NK-92 treated with Interleukin-12 subunit alpha and Interleukin-12 subunit beta, amount 100 ng/mL, for 24 hours (cell line): Measurements from ENCODE around the gene CYP17A1.
"Not testable (repeated sequence)": the region's sequence is repeated elsewhere in the genome, so short reads cannot be mapped to it uniquely, and the experiment has no call there.

Experiments
- DNase-seq: peaks from one replicate; lab custom pipeline; 2025; lab: John Stamatoyannopoulos, UW

Gene CYP17A1

GRCh38 chr10:102835007-102835482 is 2.2 kb downstream of the CYP17A1 start:
- DNase-seq = peak; percentile 25

- DNase-seq = no peak
Observed at GRCh38 chr10:102834143-102834542, 3.1 kb downstream of the CYP17A1 start.

- DNase-seq = no peak
Observed at GRCh38 chr10:102832987-102833386, 4.2 kb downstream of the CYP17A1 start.

- no peak for DNase-seq
Observed at GRCh38 chr10:102832248-102832647, 5.0 kb downstream of the CYP17A1 start.

- DNase-seq = no peak
Observed at GRCh38 chr10:102831322-102832071, 5.7 kb downstream of the CYP17A1 start.

GRCh38 chr10:102827597-102827975 is 9.6 kb downstream of the CYP17A1 start:
- no peak for DNase-seq

- no peak for DNase-seq
Observed at GRCh38 chr10:102826148-102826796, 10.9 kb downstream of the CYP17A1 start.

GRCh38 chr10:102824664-102825063 is 12.5 kb downstream of the CYP17A1 start:
- no peak for DNase-seq

GRCh38 chr10:102822222-102822621 is 15.0 kb downstream of the CYP17A1 start:
- DNase-seq = no peak

- DNase-seq = not testable (repeated sequence)
Observed at GRCh38 chr10:102820008-102820407, 17.2 kb downstream of the CYP17A1 start.

- DNase-seq = no peak
Observed at GRCh38 chr10:102819054-102819453, 18.2 kb downstream of the CYP17A1 start.

- no peak for DNase-seq
Observed at GRCh38 chr10:102817175-102817574, 20.0 kb downstream of the CYP17A1 start.

- no peak for DNase-seq
Observed at GRCh38 chr10:102815790-102816549, 21.2 kb downstream of the CYP17A1 start.

- DNase-seq = no peak
Observed at GRCh38 chr10:102814873-102815661, 22.1 kb downstream of the CYP17A1 start.

GRCh38 chr10:102814453-102814871 is 22.8 kb downstream of the CYP17A1 start:
- peak; percentile 28 for DNase-seq

- DNase-seq = no peak
Observed at GRCh38 chr10:102813734-102814452, 23.3 kb downstream of the CYP17A1 start.

- DNase-seq = no peak
Observed at GRCh38 chr10:102813017-102813541, 24.1 kb downstream of the CYP17A1 start.

GRCh38 chr10:102812231-102812876 is 24.9 kb downstream of the CYP17A1 start:
- DNase-seq = peak; percentile 8

- no peak for DNase-seq
Observed at GRCh38 chr10:102811346-102811745, 25.9 kb downstream of the CYP17A1 start.

GRCh38 chr10:102808380-102808779 is 28.8 kb downstream of the CYP17A1 start:
- DNase-seq = no peak
